Measurements from ENCODE around the gene SPINT1.
"Not testable (repeated sequence)": the region's sequence is repeated elsewhere in the genome, so short reads cannot be mapped to it uniquely, and the experiment has no call there.

Gene SPINT1

DNA sequence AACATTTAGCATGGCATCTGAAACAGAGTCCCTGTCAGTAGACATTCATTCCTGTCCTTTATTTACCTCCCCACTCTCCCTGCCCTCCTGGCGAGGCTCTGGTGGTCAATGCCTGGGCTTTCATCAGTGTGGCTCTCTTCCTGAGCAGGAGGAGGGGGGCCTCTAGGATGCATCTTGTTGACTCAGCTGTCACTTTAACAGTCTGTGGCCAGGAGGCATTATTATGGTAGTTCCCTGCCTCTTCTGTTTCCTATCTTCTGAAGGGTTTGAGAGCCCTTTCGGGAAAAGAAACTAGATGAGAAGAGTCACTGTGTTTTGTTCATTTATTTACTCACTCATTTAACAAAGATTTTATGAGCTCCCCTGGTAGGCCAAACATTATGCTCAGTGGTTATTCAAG, 13.0 kb upstream of the SPINT1 start:
- no peak for DNase-seq

DNA sequence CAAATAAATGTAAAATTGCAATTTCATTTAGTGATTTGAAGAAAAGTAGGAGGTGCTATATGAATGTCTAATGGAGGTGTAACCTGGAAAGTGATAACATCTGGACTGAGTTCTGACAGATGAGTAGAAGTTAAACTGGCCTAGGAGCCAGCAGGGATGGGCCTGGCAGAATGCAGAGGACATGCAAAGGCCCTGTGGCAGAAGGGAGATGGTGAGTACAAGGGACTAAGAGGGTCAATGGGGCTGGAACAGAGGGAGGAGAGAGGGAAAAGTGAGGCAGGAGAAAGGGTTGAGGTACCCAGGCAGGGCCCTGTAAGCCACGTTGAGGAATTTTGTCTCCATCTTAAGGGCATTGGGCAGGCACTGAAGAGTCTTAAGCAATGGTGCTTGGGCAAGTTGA, 12.0 kb upstream of the SPINT1 start:
- DNase-seq = no peak

DNA sequence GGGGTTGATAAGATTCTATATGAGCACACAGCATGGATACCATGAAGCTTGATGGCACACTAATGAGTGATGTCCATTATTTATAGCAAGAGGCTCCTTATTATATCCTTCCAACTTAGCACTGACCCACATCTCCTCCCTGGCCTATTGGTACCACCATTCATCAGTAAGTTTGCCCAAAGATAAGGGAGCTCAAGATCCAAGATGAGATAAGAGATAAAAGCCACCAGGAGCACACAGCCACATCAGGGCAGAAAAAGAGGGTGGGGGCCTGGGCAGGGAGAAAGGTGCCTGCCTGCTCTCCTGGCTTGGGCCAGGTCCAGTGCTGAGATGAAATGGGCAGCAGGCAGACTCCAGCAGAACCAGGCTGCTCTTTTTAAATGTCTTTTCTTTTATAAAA, 10.9 kb upstream of the SPINT1 start:
- DNase-seq = no peak

DNA sequence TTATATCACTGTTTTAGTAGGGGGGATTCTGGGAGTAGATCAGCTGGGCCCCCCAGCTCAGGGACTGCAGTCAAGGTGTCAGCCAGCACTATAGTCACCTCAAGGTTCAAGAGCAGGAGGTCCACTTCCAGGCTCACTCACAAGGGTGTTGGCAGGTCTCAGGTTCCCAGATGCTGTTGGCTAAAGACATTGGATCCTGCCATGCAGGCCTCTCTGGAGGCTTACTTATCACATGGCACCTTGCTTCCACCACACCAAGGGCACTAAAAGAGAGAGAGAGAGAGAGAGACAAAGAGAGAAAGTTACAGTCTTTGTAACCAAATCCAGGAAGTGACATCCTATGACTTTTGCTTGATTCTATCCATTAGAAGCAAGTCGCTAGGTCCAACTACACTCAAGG, 7.8 kb upstream of the SPINT1 start:
- no peak for DNase-seq

DNA sequence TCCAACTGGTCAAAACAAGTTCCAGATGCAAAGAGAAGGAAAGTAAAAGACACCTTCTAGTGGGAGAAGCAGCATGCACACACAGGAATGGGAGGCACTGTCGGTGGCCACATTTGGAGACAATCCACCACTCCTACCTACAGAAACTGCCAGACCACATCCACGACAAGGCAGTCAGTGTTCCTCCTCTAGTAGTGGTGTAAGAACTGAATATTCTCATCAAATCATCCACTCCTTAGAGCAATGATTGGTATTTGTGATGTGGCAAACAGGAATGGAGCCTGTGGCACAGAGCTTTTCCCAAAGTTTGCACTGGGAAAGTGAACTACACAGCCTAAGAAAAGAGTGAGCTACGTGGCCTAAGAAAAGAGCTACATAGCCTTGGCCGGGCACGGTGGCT, 5.1 kb upstream of the SPINT1 start:
- DNase-seq = no peak

DNA sequence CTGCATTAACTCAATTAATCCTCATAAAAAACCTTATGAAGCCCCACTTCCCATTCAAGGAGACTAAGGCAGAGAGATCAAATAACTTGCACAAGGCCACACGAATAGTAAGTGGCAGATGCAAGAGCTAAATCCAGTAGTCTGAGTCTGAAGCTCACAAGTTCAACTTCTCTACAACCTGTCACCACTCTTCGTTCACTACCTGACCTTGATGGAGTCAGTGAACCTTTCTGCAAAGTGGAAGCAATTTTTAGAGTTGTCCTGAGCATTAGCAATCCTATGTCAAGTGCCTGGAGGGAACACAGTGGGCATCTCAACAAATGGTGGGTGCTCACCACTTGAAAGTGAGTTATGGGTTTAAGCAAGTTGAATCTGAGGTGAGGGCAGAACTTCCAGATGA, 2.1 kb upstream of the SPINT1 start:
- no peak for DNase-seq

DNA sequence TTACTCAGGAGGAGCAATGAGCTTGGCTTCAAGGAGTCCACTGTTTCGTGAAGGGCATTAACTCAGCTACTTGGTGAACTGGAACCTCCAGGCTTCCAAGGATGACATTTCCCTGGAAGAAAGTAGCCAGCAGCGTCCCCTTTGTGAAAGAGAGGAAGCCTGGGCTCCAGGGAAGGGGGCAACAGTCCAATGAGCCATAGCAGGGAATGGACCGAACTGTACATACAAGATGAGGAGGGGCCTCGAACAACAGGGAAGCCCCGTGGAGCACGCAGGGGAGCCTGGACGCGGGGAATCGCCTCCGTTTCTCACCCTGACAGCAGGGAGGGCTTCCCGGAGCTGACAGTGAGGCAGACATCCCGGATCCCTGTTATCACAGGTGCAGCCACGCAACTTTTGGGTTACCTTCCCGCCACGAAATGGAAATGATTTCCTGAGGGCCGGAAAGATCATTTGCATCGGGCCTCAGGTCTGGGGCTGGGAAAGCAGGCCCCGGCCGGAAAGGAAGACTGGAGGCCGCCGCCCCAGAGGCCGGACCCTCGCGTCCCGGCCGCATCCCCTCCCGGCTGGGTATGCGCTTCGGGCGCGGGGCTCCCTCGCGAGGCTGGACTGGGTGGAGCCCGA, 475 bp upstream of the SPINT1 start:
- no peak for DNase-seq

DNA sequence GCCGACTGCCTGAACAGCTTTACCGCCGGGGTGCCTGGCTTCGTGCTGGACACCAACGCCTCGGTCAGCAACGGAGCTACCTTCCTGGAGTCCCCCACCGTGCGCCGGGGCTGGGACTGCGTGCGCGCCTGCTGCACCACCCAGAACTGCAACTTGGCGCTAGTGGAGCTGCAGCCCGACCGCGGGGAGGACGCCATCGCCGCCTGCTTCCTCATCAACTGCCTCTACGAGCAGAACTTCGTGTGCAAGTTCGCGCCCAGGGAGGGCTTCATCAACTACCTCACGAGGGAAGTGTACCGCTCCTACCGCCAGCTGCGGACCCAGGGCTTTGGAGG, 815 bp downstream of the SPINT1 start:
- peak; percentile 44 for DNase-seq

DNA sequence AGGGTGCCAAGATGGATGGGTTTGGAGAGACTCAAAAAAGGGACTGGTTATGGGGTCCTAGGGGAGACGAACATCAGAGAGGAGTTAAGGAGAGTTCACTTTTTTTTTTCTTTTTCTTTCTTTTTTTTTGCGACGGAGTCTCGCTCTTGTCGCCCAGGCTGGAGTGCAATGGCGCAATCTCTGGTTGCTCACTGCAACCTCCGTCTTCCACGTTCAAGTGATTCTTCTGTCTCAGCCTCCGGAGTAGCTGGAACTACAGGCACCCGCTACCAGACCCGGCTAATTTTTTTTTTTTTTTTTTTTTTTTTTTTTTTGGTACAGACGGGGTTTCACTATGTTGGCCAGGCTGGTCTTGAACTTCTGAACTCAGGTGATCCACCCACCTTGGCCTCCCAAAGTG, 1.2 kb downstream of the SPINT1 start:
- DNase-seq = no peak

DNA sequence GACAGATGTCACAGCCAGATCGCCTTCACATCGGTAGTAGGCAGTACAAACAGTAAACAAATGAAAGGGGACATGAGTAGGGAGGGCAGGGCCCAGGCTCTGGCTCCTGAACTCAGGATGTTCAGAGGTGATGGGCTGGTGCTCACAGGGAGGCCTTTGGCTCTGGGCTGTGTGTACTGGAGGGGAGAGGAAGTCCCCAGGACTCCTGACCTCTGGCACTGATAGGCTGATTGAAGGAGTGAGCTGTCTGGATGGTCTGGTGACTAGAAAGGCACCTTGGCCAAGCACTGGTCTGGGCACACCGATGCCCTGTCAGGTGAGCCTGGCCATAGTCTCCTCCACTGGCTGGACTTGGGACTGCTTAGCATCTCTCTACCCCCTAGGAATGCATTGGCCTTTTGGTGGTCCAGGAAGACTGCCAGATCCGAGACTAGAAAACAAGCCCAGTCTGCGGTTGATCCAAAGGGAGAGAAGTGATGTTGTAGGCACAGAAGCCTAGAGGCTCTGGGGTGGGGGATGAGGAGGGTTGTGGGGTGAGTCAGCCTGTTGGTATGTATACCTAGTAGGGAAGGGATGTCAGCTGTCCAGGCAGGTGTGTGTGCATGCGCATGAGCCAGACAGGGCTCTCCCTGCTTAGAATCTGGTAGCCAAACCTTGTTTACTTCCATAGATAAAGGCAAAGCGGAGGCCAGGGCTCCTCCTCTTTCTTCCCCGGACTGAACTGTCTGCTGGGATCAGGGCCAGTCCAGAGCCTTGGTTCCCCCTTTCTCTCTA, 1.9 kb downstream of the SPINT1 start:
- DNase-seq = no peak

DNA sequence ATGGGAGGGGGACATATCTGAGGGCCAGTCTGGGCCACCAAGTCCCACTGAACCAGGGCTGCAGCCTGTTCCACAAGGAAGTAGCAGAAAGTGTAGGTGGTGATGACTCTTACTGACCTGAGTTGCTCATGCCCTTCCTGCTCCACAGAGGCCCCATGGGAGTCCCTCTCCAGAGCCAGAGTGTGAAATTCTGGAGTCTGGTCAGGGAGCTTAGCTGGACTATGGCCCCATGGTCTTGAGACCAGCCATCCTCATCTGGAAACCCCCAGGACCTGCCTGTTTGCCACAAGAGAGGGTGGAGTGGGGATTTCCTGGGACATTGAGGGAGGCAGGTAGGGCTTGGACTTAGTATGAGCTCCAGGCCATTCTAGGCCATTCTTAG, 3.0 kb downstream of the SPINT1 start:
- no peak for DNase-seq

DNA sequence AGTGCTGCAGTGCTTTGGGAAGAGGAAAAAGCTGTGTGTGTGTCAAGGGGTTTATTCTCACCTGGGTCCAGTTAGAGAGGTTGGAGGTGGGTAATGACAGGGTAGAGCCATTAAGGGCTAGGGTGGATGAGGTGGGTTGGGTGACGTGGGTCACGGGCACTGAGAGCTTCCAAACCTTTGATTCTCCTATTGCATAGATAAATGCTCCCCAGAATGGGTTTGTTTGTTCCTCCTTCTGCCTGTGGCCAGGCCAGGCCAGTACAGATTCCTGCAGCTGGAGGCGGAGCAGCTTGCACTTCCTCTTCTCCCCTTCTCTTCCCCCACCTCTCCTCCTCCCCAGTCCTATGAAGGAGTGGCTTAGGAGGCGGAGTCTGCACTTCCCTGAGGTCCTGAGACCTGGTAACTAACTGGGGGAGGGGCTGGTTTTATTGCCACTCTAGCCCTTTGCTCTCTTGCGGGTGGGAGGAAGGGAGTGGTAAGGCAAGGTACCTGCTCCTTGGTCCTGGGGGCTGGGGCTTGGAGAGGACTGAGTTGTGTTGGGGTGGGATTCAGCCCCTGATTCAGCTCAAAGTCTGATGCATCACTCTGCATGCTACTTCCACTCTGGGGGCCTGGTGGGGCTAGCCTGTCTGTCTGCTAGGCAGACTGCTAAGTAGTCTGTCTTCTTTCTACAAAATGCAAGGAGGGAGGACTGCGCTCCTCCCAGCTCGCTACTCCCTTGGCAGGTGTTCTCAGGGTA, 3.5 kb downstream of the SPINT1 start:
- no peak for DNase-seq

DNA sequence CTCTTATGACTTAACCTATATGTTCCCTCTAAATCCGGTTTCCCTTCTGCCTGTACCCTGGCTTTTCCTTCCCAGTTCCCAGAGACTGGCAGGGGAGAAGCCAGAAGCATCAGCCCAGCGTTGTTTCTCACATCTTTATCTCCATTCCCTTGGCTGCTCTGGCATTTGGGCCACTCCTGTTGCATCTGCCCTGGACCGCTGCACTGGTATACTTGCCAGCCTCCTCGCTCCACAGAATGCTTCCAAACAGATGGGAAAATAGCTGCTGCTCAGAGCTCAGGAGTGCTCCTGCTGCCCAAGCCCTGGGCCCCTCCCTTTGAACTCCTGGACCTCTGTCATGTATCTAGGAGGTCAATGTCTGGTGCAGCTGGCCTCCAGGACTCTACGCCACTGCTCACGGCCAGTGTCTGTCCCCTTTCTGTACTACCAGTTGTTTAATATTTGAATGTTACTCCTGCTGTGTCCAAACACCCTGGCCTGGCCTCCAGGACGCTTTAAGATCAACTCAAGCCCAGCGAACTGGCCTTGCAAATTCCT, 6.8 kb downstream of the SPINT1 start:
- no peak for DNase-seq

DNA sequence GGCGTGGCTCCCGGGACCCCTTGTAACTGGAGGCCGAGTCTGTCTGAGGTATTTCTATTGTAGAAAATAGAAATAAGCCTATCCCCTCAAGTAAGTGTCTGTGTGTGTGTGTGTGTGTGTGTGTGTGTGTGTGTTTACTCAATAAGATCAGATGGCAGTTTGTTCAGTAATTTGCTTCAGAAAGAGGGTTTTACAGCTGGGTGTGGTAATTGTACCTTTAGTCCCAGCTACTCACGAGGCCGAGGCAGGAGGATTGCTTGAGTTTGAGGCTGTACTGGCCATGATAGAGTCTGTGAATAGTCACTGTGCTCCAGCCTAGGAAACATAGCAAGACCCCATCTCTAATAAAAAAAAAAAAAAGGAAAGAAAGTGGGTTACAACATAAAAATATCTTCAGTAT, 8.7 kb downstream of the SPINT1 start:
- no peak for DNase-seq

DNA sequence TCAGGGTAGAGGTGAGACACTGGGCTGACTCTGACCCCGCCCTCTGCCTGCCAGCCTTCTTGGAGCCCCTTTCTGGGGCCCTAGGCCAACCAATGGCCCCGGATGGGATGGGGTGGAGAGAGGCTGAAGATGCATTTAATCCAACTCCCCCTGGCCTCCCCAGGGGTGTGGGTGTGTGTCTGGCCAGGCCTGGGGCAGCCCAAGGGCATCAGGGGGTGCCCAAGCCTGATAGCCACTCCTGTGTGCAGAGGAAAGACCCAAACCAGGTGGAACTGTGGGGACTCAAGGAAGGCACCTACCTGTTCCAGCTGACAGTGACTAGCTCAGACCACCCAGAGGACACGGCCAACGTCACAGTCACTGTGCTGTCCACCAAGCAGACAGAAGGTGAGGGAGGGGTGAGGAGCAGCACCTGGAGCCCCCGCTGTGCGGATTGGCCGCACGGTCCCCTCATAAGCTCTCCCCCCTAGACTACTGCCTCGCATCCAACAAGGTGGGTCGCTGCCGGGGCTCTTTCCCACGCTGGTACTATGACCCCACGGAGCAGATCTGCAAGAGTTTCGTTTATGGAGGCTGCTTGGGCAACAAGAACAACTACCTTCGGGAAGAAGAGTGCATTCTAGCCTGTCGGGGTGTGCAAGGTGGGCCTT, 9.5 kb downstream of the SPINT1 start:
- no peak for DNase-seq

DNA sequence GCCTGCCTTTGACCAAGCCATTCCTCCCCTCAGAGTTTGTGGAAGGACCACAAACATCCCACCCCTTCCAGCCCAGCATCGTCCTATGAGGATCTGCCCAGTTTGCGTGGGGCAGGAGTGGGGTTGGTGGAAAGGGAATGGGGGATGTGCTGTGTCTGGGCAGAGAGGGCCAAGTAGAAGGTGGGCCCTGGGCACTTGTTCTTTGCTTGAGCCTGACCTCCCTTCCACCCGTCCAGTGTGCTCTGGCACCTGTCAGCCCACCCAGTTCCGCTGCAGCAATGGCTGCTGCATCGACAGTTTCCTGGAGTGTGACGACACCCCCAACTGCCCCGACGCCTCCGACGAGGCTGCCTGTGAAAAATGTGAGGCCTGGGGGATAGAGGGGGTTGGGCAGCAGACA, 10.3 kb downstream of the SPINT1 start:
- no peak for DNase-seq

DNA sequence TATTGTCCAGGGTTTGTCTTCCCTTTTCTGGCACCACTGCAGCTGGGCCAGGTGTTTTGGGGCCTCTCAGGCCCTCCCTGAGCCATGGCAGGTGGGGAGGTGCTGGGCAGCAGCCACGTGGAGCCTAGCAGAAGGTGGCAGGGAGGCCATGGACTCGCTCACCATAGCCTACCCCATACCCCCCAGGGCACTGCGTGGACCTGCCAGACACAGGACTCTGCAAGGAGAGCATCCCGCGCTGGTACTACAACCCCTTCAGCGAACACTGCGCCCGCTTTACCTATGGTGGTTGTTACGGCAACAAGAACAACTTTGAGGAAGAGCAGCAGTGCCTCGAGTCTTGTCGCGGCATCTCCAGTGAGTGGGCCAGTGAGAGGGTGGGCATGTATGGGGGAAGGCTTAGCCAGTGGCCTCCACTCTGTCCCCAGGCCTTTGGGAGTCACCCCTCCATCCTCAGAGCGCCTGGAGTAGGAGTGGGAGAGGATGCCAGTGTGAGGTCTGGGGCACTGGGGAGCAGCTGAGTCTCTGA, 11.9 kb downstream of the SPINT1 start:
- DNase-seq = no peak

DNA sequence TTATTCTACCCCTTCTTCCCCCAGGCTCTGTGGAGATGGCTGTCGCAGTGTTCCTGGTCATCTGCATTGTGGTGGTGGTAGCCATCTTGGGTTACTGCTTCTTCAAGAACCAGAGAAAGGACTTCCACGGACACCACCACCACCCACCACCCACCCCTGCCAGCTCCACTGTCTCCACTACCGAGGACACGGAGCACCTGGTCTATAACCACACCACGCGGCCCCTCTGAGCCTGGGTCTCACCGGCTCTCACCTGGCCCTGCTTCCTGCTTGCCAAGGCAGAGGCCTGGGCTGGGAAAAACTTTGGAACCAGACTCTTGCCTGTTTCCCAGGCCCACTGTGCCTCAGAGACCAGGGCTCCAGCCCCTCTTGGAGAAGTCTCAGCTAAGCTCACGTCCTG, 12.9 kb downstream of the SPINT1 start:
- no peak for DNase-seq

DNA sequence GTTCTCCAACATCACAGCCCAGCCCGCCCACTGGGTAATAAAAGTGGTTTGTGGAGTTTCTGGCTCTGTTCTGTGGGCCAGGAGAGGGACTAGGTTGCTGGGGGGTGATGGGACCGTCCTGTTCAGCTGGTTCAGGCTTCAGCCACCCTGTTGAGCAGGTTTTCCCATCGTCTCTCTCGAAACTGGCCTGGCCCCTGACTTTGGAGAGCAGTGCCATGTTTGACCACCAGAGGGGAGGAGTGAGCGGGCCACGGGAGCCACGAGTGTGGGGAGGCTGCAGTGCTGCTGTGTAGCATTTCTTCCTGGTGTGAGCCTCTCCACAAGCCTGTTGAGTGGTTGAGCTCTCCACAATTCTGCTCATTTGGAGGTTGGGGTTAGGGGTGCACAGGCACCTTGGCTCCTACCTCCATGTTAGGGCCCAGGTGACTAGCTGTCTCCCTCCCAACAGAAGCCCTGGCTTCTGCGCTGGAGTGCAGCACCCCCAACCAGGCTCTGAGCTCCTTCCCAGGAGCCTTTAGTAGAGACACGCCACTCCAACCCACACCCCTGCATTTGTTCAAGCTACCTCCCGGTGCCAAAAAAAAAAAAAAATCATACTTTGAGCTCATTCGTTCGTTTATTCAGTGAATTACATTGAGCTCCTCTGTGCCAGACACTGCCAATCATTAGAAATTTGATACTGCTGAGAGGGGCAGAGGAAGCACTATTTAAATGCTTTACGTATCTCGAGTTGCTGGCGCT, 13.9 kb downstream of the SPINT1 start:
- peak; percentile 80 for DNase-seq

DNA sequence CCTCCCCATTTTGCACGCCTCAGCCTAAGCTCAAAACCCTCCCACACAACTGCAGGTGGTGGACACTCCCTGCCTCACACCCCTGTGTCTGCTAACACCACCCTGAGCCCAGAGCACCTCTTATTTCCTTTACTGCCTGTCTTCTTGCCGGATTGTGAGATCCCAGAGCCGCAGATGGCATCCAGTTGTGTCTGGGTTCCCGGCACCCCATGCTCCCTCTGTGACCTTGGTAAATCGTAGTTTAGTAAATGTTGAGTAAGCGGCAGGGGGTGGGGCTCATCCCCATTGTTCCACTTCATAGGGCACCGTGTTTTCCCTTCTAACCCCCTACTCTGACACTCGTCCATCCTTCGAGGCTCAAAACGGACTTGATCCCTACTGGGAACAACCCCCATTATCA, 14.9 kb downstream of the SPINT1 start:
- DNase-seq = no peak

DNA sequence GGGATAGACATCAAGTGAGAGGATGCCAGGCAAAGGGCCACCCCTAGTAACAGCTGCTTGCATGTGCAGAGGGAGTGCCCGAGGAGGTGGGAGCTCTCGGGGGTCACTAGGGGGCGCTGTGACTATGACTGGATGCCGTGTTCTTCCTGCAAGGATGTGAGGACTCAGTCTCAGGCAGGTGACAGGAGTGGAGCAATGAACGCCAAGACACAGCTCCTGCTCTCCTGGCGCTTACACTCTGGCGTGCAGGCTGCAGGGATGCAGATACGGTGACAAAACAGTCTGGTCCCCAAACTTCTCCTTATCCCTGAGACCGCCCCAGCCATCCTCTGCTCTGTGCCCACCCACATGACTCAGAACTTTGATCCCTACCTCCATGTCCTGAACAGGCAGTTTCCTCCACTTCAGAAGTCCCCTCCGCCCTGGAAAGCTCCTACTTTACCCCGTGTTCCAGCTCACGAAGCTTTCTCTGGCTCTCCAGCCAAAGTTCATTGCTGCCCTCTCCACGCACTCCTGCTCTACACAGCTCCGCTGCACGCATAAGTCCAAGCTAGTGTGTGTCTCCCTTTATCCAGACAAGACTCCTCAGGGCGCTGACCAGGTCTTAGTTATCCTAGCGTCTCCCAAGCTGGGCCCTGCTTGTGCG, 15.5 kb downstream of the SPINT1 start:
- peak; percentile 89 for DNase-seq

DNA sequence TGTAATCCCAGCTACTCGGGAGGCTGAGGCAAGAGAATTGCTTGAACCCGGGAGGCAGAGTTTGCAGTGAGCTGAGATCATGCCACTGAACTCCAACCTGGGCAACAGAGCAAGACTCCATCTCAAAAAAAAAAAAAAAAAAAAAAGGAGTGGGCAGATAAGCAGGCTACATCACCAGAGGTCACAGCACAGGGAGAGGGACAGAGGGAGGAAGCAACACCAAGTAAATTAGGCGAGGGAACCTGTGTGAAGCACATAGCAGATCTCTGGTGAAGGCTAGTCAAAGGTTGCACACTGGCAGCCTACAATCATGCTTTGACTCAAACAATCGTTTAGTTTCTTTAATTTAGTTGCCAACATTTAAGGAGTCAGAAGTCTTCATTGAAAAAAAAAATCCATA, 17.3 kb downstream of the SPINT1 start:
- not testable (repeated sequence) for DNase-seq

Data from stimulated activated CD4-positive, alpha-beta T cell treated with anti-CD3 and anti-CD28 coated beads, Interleukin-1b, Interleukin-23, amount 100 ng/mL, for 48 hours (primary cell).